ENCODE measurements around the gene CYP27A1.

DNA sequence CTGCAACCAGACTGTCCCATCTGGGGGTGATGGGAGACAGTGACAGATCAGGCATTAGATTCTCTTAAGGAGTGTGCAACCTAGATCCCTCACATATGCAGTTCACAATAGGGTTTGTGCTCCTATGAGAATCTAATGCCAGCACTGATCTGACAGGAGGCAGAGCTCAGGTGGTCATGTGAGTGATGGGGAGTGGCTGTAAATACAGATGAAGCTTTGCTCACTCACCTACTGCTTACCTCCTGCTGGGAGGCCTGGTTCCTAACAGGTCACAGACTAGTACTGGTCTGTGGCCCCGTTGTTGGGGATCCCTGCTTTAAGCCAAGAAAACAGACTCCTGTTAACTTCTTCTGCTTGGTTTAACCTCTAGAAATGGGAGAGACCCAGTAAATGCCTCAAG is 3.2 kb downstream of the CYP27A1 start:
- TF ChIP-seq, protein P1, sequence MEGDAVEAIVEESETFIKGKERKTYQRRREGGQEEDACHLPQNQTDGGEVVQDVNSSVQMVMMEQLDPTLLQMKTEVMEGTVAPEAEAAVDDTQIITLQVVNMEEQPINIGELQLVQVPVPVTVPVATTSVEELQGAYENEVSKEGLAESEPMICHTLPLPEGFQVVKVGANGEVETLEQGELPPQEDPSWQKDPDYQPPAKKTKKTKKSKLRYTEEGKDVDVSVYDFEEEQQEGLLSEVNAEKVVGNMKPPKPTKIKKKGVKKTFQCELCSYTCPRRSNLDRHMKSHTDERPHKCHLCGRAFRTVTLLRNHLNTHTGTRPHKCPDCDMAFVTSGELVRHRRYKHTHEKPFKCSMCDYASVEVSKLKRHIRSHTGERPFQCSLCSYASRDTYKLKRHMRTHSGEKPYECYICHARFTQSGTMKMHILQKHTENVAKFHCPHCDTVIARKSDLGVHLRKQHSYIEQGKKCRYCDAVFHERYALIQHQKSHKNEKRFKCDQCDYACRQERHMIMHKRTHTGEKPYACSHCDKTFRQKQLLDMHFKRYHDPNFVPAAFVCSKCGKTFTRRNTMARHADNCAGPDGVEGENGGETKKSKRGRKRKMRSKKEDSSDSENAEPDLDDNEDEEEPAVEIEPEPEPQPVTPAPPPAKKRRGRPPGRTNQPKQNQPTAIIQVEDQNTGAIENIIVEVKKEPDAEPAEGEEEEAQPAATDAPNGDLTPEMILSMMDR (IDR thresholded peaks at IDR 0.05; ENCODE audit: low read depth, low read length) = no peak
- TF ChIP-seq, protein P2, sequence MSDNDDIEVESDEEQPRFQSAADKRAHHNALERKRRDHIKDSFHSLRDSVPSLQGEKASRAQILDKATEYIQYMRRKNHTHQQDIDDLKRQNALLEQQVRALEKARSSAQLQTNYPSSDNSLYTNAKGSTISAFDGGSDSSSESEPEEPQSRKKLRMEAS (IDR thresholded peaks at IDR 0.05; ENCODE audit: low read depth, low read length) = no peak

Data from NB4 (cell line).